ENCODE data around the gene APOL4. TPM values are rescaled to one million over a fixed set of nuclear protein-coding genes. Genes with fewer than 3 reads are reported as not detected.
"Not testable (repeated sequence)": the region's sequence is repeated elsewhere in the genome, so short reads cannot be mapped to it uniquely, and the experiment has no call there.

Gene APOL4
- total RNA-seq, 2 donors from 2014 or later = 0.99 to 2.7 TPM

- H3K9me3 Mint-ChIP-seq = peaks cover 0 to 4% of the 10 kb centered on the region in 2 donors
- peaks cover 3 to 4% of the 10 kb centered on the region in 2 donors for H3K36me3 Mint-ChIP-seq (ENCODE audit: insufficient read depth in 2 of 2)
- no peak for ATAC-seq (replicated peaks in 1 of 2)
These were observed 9.7 kb upstream of the APOL4 start for GRCh38 chr22:36211237-36211861.

GRCh38 chr22:36210224-36210623 is 8.6 kb upstream of the APOL4 start:
- ATAC-seq (replicated peaks in 1 of 2) (no peak), DNase-seq (no peak)
- Mint-ChIP-seq H3K27me3 (ENCODE audit: low read depth) (peaks cover 51% of the 10 kb centered on the region), H3K36me3 (ENCODE audit: insufficient read depth in 2 of 2) (peaks cover 3 to 4% of the 10 kb centered on the region in 2 donors), H3K4me1 (ENCODE audit: low read depth) (peaks cover 7% of the 10 kb centered on the region), H3K27ac (no peak overlapping the region), H3K9me3 (peaks cover 0 to 4% of the 10 kb centered on the region in 2 donors), H3K4me3 (no peak overlapping the region)

More at GRCh38 chr22:36211237-36211861, 9.7 kb upstream of the APOL4 start:
- Mint-ChIP-seq H3K4me3 (no peak overlapping the region), H3K4me1 (ENCODE audit: low read depth) (peaks cover 7% of the 10 kb centered on the region), H3K27ac (no peak overlapping the region), H3K27me3 (ENCODE audit: low read depth) (peaks cover 51% of the 10 kb centered on the region)
- DNase-seq = no peak

- H3K4me1 Mint-ChIP-seq (ENCODE audit: low read depth); ATAC-seq (replicated peaks in 1 of 2); H3K4me3 Mint-ChIP-seq; H3K27ac Mint-ChIP-seq; DNase-seq; H3K9me3 Mint-ChIP-seq; H3K36me3 Mint-ChIP-seq (ENCODE audit: insufficient read depth in 2 of 2): not testable (repeated sequence)
- H3K27me3 Mint-ChIP-seq (ENCODE audit: low read depth) = peaks cover 51% of the 10 kb centered on the region
These were observed 7.9 kb upstream of the APOL4 start for GRCh38 chr22:36209488-36209908.

- ATAC-seq (replicated peaks in 1 of 2) = no peak
- Mint-ChIP-seq H3K36me3 (ENCODE audit: insufficient read depth in 2 of 2) (peaks cover 3 to 4% of the 10 kb centered on the region in 2 donors), H3K27me3 (ENCODE audit: low read depth) (peaks cover 47% of the 10 kb centered on the region), H3K27ac (no peak overlapping the region), H3K9me3 (peaks cover 0 to 4% of the 10 kb centered on the region in 2 donors), H3K4me1 (ENCODE audit: low read depth) (peaks cover 7% of the 10 kb centered on the region), H3K4me3 (no peak overlapping the region)
- no peak for DNase-seq
These were observed 7.3 kb upstream of the APOL4 start for GRCh38 chr22:36208914-36209313.

GRCh38 chr22:36208162-36208765 is 6.7 kb upstream of the APOL4 start:
- H3K4me3 Mint-ChIP-seq = no peak overlapping the region

GRCh38 chr22:36206255-36206654 is 4.6 kb upstream of the APOL4 start:
- ATAC-seq (replicated peaks in 1 of 2) = no peak
- H3K4me3 Mint-ChIP-seq = no peak overlapping the region
- H3K4me1 Mint-ChIP-seq (ENCODE audit: low read depth) = peaks cover 9% of the 10 kb centered on the region
- no peak overlapping the region for H3K27ac Mint-ChIP-seq
- H3K9me3 Mint-ChIP-seq = peaks cover 0 to 4% of the 10 kb centered on the region in 2 donors
- DNase-seq = no peak
- H3K27me3 Mint-ChIP-seq (ENCODE audit: low read depth) = peaks cover 23% of the 10 kb centered on the region
- peaks cover 3 to 4% of the 10 kb centered on the region in 2 donors for H3K36me3 Mint-ChIP-seq (ENCODE audit: insufficient read depth in 2 of 2)

More at GRCh38 chr22:36208162-36208765, 6.7 kb upstream of the APOL4 start:
- ATAC-seq (replicated peaks in 1 of 2) (no peak), DNase-seq (no peak)
- peaks cover 7% of the 10 kb centered on the region for H3K4me1 Mint-ChIP-seq (ENCODE audit: low read depth)
- H3K36me3 Mint-ChIP-seq (ENCODE audit: insufficient read depth in 2 of 2) = peaks cover 3 to 4% of the 10 kb centered on the region in 2 donors
- H3K9me3 Mint-ChIP-seq = peaks cover 0 to 4% of the 10 kb centered on the region in 2 donors
- no peak overlapping the region for H3K27ac Mint-ChIP-seq
- peaks cover 42% of the 10 kb centered on the region for H3K27me3 Mint-ChIP-seq (ENCODE audit: low read depth)

GRCh38 chr22:36205573-36205972 is 4.0 kb upstream of the APOL4 start:
- DNase-seq; H3K27ac Mint-ChIP-seq; H3K4me3 Mint-ChIP-seq; ATAC-seq (replicated peaks in 1 of 2); H3K36me3 Mint-ChIP-seq (ENCODE audit: insufficient read depth in 2 of 2); H3K4me1 Mint-ChIP-seq (ENCODE audit: low read depth); H3K9me3 Mint-ChIP-seq: not testable (repeated sequence)
- peaks cover 16% of the 10 kb centered on the region for H3K27me3 Mint-ChIP-seq (ENCODE audit: low read depth)

- no peak overlapping the region for H3K27ac Mint-ChIP-seq
- no peak for ATAC-seq (replicated peaks in 1 of 2)
- peaks cover 5% of the 10 kb centered on the region for H3K4me1 Mint-ChIP-seq (ENCODE audit: low read depth)
- DNase-seq = no peak
- peaks cover 0 to 4% of the 10 kb centered on the region in 2 donors for H3K9me3 Mint-ChIP-seq
- no peak overlapping the region for H3K4me3 Mint-ChIP-seq
- peaks cover 12% of the 10 kb centered on the region for H3K27me3 Mint-ChIP-seq (ENCODE audit: low read depth)
- H3K36me3 Mint-ChIP-seq (ENCODE audit: insufficient read depth in 2 of 2) = peaks cover 3 to 4% of the 10 kb centered on the region in 2 donors
These were observed 3.0 kb upstream of the APOL4 start for GRCh38 chr22:36204632-36205015.

GRCh38 chr22:36204001-36204631 is 2.5 kb upstream of the APOL4 start:
- peaks cover 9% of the 10 kb centered on the region for H3K27me3 Mint-ChIP-seq (ENCODE audit: low read depth)
- DNase-seq = no peak

GRCh38 chr22:36203441-36203840 is 1.8 kb upstream of the APOL4 start:
- DNase-seq; ATAC-seq (replicated peaks in 1 of 2); H3K27ac Mint-ChIP-seq; H3K4me1 Mint-ChIP-seq (ENCODE audit: low read depth); H3K9me3 Mint-ChIP-seq; H3K4me3 Mint-ChIP-seq; H3K36me3 Mint-ChIP-seq (ENCODE audit: insufficient read depth in 2 of 2); H3K27me3 Mint-ChIP-seq (ENCODE audit: low read depth): not testable (repeated sequence)

More at GRCh38 chr22:36204001-36204631, 2.5 kb upstream of the APOL4 start:
- ATAC-seq (replicated peaks in 1 of 2) = no peak
- Mint-ChIP-seq H3K9me3 (peaks cover 0 to under 1% of the 10 kb centered on the region in 2 donors), H3K4me3 (no peak overlapping the region), H3K4me1 (ENCODE audit: low read depth) (peaks cover 5% of the 10 kb centered on the region), H3K27ac (no peak overlapping the region), H3K36me3 (ENCODE audit: insufficient read depth in 2 of 2) (peaks cover 1 to 2% of the 10 kb centered on the region in 2 donors)

GRCh38 chr22:36202906-36203305 is 1.3 kb upstream of the APOL4 start:
- not testable (repeated sequence) for H3K4me3 Mint-ChIP-seq; H3K27ac Mint-ChIP-seq; H3K27me3 Mint-ChIP-seq (ENCODE audit: low read depth); H3K36me3 Mint-ChIP-seq (ENCODE audit: insufficient read depth in 2 of 2); DNase-seq; H3K9me3 Mint-ChIP-seq; ATAC-seq (replicated peaks in 1 of 2)
- peaks cover 12% of the 10 kb centered on the region for H3K4me1 Mint-ChIP-seq (ENCODE audit: low read depth)

GRCh38 chr22:36201025-36201424 is 584 bp downstream of the APOL4 start:
- H3K27me3 Mint-ChIP-seq (ENCODE audit: low read depth); DNase-seq; H3K36me3 Mint-ChIP-seq (ENCODE audit: insufficient read depth in 2 of 2); H3K9me3 Mint-ChIP-seq; ATAC-seq (replicated peaks in 1 of 2); H3K27ac Mint-ChIP-seq: not testable (repeated sequence)
- peaks cover 30% of the 10 kb centered on the region for H3K4me1 Mint-ChIP-seq (ENCODE audit: low read depth)
- peak overlapping the region in 1 of 2 donors; percentile 80 for H3K4me3 Mint-ChIP-seq

- DNase-seq (no peak), ATAC-seq (replicated peaks in 1 of 2) (no peak)
- H3K27ac Mint-ChIP-seq = no peak overlapping the region
- no peaks in the 10 kb centered on the region for H3K9me3 Mint-ChIP-seq
- H3K36me3 Mint-ChIP-seq (ENCODE audit: insufficient read depth in 2 of 2) = no peaks in the 10 kb centered on the region
- H3K27me3 Mint-ChIP-seq (ENCODE audit: low read depth) = no peaks in the 10 kb centered on the region
- no peak overlapping the region for H3K4me3 Mint-ChIP-seq
- peaks cover 43% of the 10 kb centered on the region for H3K4me1 Mint-ChIP-seq (ENCODE audit: low read depth)
These were observed 2.5 kb downstream of the APOL4 start for GRCh38 chr22:36199001-36199551.
